Neuronal stem cell (in vitro differentiated cells): ENCODE data around the gene MICAL3.

Source experiments
- DNase-seq: peaks from one replicate; pipeline ENCODE4 v3.0.0-alpha.2; 2013; ENCODE audit warnings: low spot score
- H2AFZ ChIP-seq: one replicate; pipeline ENCODE4 v1.6.1; 2013; ENCODE audit warnings: mild to moderate bottlenecking, low read length, inconsistent platforms
- H2AK5ac ChIP-seq: 2 replicates; pipeline ENCODE4 v1.6.1; 2013; ENCODE audit warnings: low read depth, mild to moderate bottlenecking, inconsistent platforms, low read length, moderate library complexity, mixed read lengths
- H2BK120ac ChIP-seq: 2 replicates; pipeline ENCODE4 v1.6.1; 2013; ENCODE audit warnings: low read depth, mild to moderate bottlenecking, inconsistent platforms, low read length, moderate library complexity, mixed read lengths
- H2BK12ac ChIP-seq: one replicate; pipeline ENCODE4 v1.6.1; 2013; ENCODE audit warnings: low read length, inconsistent platforms
- H2BK15ac ChIP-seq: 2 replicates; pipeline ENCODE4 v1.6.1; 2013; ENCODE audit warnings: mild to moderate bottlenecking, low read length, inconsistent platforms, mixed read lengths
- H2BK5ac ChIP-seq: one replicate; pipeline ENCODE4 v1.6.1; 2013; ENCODE audit warnings: inconsistent platforms, mild to moderate bottlenecking, low read length, moderate library complexity
- H3K14ac ChIP-seq: one replicate; pipeline ENCODE4 v1.6.1; 2013; ENCODE audit warnings: low read length, inconsistent platforms
- H3K18ac ChIP-seq: 2 replicates; pipeline ENCODE4 v1.6.1; 2013; ENCODE audit warnings: low read length, inconsistent platforms
- H3K23ac ChIP-seq: 2 replicates; pipeline ENCODE4 v1.6.1; 2013; ENCODE audit warnings: low read depth, mild to moderate bottlenecking, mixed read lengths, low read length, inconsistent platforms; ENCODE audit not compliant: poor library complexity
- H3K27ac ChIP-seq: replicated peaks from 3 replicates; pipeline ENCODE4 v1.5.1; 2013; ENCODE audit warnings: low read length, inconsistent platforms
- H3K27me3 ChIP-seq, 3 experiments: 2 replicates each; pipeline ENCODE4 v1.6.1; 2013; ENCODE audit warnings: low read length in 3 of 3, mild to moderate bottlenecking in 2 of 3, inconsistent platforms in 1 of 3, low read depth in 1 of 3, mixed read lengths in 1 of 3, moderate library complexity in 1 of 3; ENCODE audit not compliant: control insufficient read depth in 3 of 3, insufficient read depth in 3 of 3
- H3K36me3 ChIP-seq, 2 donors: replicated peaks in 1 of 2; 2 replicates each; pipeline ENCODE4 v1.6.1; 2013; ENCODE audit warnings: low read length in 2 of 2; ENCODE audit not compliant: control insufficient read depth in 2 of 2, insufficient read depth in 2 of 2
- H3K4ac ChIP-seq: 2 replicates; pipeline ENCODE4 v1.6.1; 2013; ENCODE audit warnings: inconsistent platforms, mild to moderate bottlenecking, low read length, moderate library complexity
- H3K4me1 ChIP-seq, 2 donors: 1 replicate in 1 of 2; 2 replicates in 1 of 2; pipeline ENCODE4 v1.6.1; 2013; ENCODE audit warnings: low read length in 2 of 2, low read depth in 1 of 2; ENCODE audit not compliant: control insufficient read depth in 2 of 2, insufficient read depth in 1 of 2
- H3K4me2 ChIP-seq: one replicate; pipeline ENCODE4 v1.6.1; 2013; ENCODE audit warnings: mild to moderate bottlenecking, low read length, inconsistent platforms; ENCODE audit not compliant: insufficient read depth, poor library complexity, severe bottlenecking
- H3K4me3 ChIP-seq, 2 donors: 2 replicates each; pipeline ENCODE4 v1.5.1; 2013; ENCODE audit warnings: low read length in 2 of 2, mild to moderate bottlenecking in 2 of 2, inconsistent platforms in 1 of 2, moderate library complexity in 1 of 2
- H3K79me1 ChIP-seq: one replicate; pipeline ENCODE4 v1.6.1; 2013; ENCODE audit warnings: low read depth, mild to moderate bottlenecking, inconsistent platforms, low read length, moderate library complexity
- H3K9ac ChIP-seq: one replicate; pipeline ENCODE4 v1.6.1; 2013; ENCODE audit warnings: mild to moderate bottlenecking, low read depth, low read length, inconsistent platforms; ENCODE audit not compliant: poor library complexity
- H3K9me3 ChIP-seq, 2 donors: replicated peaks in 1 of 2; 2 replicates each; pipeline versions ENCODE3 to v1.6.1; 2013; ENCODE audit warnings: low read length in 2 of 2, mild to moderate bottlenecking in 2 of 2, inconsistent platforms in 1 of 2, low read depth in 1 of 2, mixed read lengths in 1 of 2, moderate library complexity in 1 of 2; ENCODE audit not compliant: control insufficient read depth in 2 of 2, insufficient read depth in 1 of 2
- H4K8ac ChIP-seq: one replicate; pipeline ENCODE4 v1.6.1; 2013; ENCODE audit warnings: low read depth, mild to moderate bottlenecking, inconsistent platforms, low read length, moderate library complexity
- H4K91ac ChIP-seq: one replicate; pipeline ENCODE4 v1.6.1; 2013; ENCODE audit warnings: low read length, low read depth, mild to moderate bottlenecking, inconsistent platforms; ENCODE audit not compliant: poor library complexity
- WGBS, 2 donors: extraction: QIAGEN DNeasy Blood & Tissue Kit; methylation state at CpG; one replicate each; pipeline ENCODE4 v1.1.7; 2013; ENCODE audit warnings: missing lambda C conversion rate in 2 of 2, mixed read lengths in 1 of 2; ENCODE audit not compliant: insufficient read length in 2 of 2, insufficient replicate concordance in 1 of 2; ENCODE audit errors: extremely low coverage in 2 of 2; 5-methylcytosine and 5-hydroxymethylcytosine counted together

The MICAL3 gene

GRCh38 chr22:17825876-17826550 is 198.3 kb downstream of the MICAL3 start:
- Histone ChIP-seq H2AFZ (no peak overlapping the region), H3K4me3 (no peak overlapping the region), H3K18ac (peak overlapping the region; percentile 28), H3K4ac (no peak overlapping the region), H3K23ac (peak overlapping the region; percentile 65), H3K9me3 (no peaks in the 10 kb centered on the region), H4K8ac (peak overlapping the region; percentile 43), H2BK5ac (peak overlapping the region; percentile 24), H3K4me1 (peaks cover 8 to 13% of the 10 kb centered on the region in 2 donors), H3K79me1 (no peaks in the 10 kb centered on the region), H3K4me2 (no peak overlapping the region), H3K9ac (no peak overlapping the region), H2BK120ac (no peak overlapping the region), H4K91ac (no peak overlapping the region), H2BK12ac (no peak overlapping the region), H3K27me3 (no peaks in the 10 kb centered on the region), H3K27ac (no peak overlapping the region), H3K36me3 (peaks cover 4 to 21% of the 10 kb centered on the region in 2 donors), H2AK5ac (no peak overlapping the region), H2BK15ac (no peak overlapping the region), H3K14ac (peak overlapping the region; percentile 17)
- DNase-seq, result no peak
- no CpG with 5 or more reads among the region's 22 CpGs for WGBS, 2 donors

- Histone ChIP-seq H3K14ac (no peak overlapping the region), H2BK12ac (no peak overlapping the region), H3K4me1 (peaks cover 8 to 13% of the 10 kb centered on the region in 2 donors), H3K27me3 (no peaks in the 10 kb centered on the region), H3K79me1 (no peaks in the 10 kb centered on the region), H2BK15ac (no peak overlapping the region), H3K9ac (no peak overlapping the region), H3K23ac (no peak overlapping the region), H4K8ac (no peak overlapping the region), H2BK120ac (no peak overlapping the region), H3K27ac (no peak overlapping the region), H2BK5ac (no peak overlapping the region), H3K18ac (no peak overlapping the region), H3K4me3 (no peak overlapping the region), H2AFZ (no peak overlapping the region), H3K36me3 (peaks cover 4 to 22% of the 10 kb centered on the region in 2 donors), H3K9me3 (no peaks in the 10 kb centered on the region), H4K91ac (no peak overlapping the region), H2AK5ac (no peak overlapping the region), H3K4me2 (no peak overlapping the region), H3K4ac (no peak overlapping the region)
- no peak for DNase-seq
- no CpG with 5 or more reads among the region's 9 CpGs for WGBS, 2 donors
Observed at GRCh38 chr22:17824457-17824856, 199.9 kb downstream of the MICAL3 start.

DNA sequence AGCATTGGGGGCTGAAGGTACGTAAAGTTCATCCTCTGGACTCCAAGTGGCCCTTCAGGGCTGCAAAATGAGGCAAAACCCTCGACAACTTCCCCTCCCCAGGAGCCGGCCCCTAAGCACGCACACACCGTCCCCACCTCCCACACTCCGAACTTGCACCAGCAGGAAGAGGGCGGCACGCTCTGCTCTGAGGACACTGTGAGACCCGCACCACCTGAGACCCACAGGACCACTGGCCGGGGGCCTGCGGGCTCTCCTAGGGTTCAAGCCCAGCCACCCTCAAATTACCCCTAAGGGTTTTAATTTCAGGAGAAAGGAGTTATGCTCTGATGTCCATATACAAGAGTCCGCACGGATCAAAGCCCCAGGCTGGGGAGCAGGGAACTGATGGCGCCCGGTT is 200.4 kb downstream of the MICAL3 start:
- no peak overlapping the region for H3K9ac ChIP-seq
- H2BK5ac ChIP-seq, result no peak overlapping the region
- H2BK12ac ChIP-seq, result no peak overlapping the region
- H3K36me3 ChIP-seq, result peaks cover 4 to 20% of the 10 kb centered on the region in 2 donors
- no peak overlapping the region for H2BK120ac ChIP-seq
- H4K8ac ChIP-seq, result no peak overlapping the region
- H2BK15ac ChIP-seq, result no peak overlapping the region
- H2AFZ ChIP-seq, result no peak overlapping the region
- H3K27me3 ChIP-seq, result no peaks in the 10 kb centered on the region
- no peak overlapping the region for H3K4ac ChIP-seq
- peak overlapping the region; percentile 82 for H3K14ac ChIP-seq
- peaks cover 8 to 13% of the 10 kb centered on the region in 2 donors for H3K4me1 ChIP-seq
- H3K4me3 ChIP-seq, result no peak overlapping the region
- H3K27ac ChIP-seq, result no peak overlapping the region
- no peak overlapping the region for H4K91ac ChIP-seq
- H2AK5ac ChIP-seq, result no peak overlapping the region
- no peaks in the 10 kb centered on the region for H3K79me1 ChIP-seq
- no peak overlapping the region for H3K4me2 ChIP-seq
- H3K23ac ChIP-seq, result no peak overlapping the region
- H3K9me3 ChIP-seq, result no peaks in the 10 kb centered on the region
- no peak overlapping the region for H3K18ac ChIP-seq
- WGBS, 2 donors, result no CpG with 5 or more reads among the region's 15 CpGs
- no peak for DNase-seq

DNA sequence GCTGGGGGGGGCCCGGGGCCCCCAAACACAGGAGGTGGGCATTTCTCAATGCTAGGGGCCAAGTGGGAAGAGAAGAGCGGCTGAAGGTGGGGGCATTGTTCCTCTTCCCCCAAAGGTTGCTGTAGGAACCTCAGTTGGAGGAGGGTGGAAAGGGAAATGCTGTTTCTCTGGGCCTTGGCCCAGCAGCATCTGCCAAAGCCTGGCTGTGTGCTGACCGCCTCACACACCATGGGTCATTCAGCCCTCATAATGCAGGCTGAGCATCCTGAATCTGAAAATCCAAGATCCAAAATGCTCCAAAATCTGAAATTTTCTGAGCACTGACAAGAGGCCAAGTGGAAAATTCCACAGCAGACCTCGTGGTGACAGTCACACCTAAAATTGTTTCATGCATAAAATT is 201.1 kb downstream of the MICAL3 start:
- peaks cover 5 to 8% of the 10 kb centered on the region in 2 donors for H3K4me1 ChIP-seq
- H3K9ac ChIP-seq, result no peak overlapping the region
- H3K4ac ChIP-seq, result no peak overlapping the region
- no peak overlapping the region for H4K91ac ChIP-seq
- no peak overlapping the region for H2BK5ac ChIP-seq
- no peak overlapping the region for H3K18ac ChIP-seq
- no peak overlapping the region for H2AK5ac ChIP-seq
- no peak overlapping the region for H3K23ac ChIP-seq
- no peaks in the 10 kb centered on the region for H3K9me3 ChIP-seq
- no peaks in the 10 kb centered on the region for H3K79me1 ChIP-seq
- no peak overlapping the region for H2AFZ ChIP-seq
- no peak overlapping the region for H2BK12ac ChIP-seq
- no peak overlapping the region for H3K14ac ChIP-seq
- no peak overlapping the region for H3K4me2 ChIP-seq
- no peak overlapping the region for H2BK15ac ChIP-seq
- peaks cover 2 to 23% of the 10 kb centered on the region in 2 donors for H3K36me3 ChIP-seq
- WGBS, 2 donors, result no CpG with 5 or more reads among the region's 4 CpGs
- no peak overlapping the region for H3K27ac ChIP-seq
- no peak for DNase-seq
- no peaks in the 10 kb centered on the region for H3K27me3 ChIP-seq
- no peak overlapping the region for H2BK120ac ChIP-seq
- no peak overlapping the region for H4K8ac ChIP-seq
- no peak overlapping the region for H3K4me3 ChIP-seq
